SK-N-SH treated with all-trans-retinoic acid at 6 μM for 48 hours (cell line): ENCODE data around the gene NPAS3.

Experiments used
- PATZ1 ChIP-seq: fragments of 250-450 bp; sonication (Bioruptor Pico); IDR thresholded peaks from 2 replicates; pipeline ENCODE4 v1.8.0; 2020; ENCODE audit warnings: mild to moderate bottlenecking, moderate library complexity, borderline replicate concordance
- TOX ChIP-seq: fragments of 250-450 bp; sonication (Bioruptor Pico); IDR thresholded peaks from 2 replicates; pipeline ENCODE4 v1.8.0; 2021; ENCODE audit warnings: mild to moderate bottlenecking, moderate library complexity, borderline replicate concordance

DNA sequence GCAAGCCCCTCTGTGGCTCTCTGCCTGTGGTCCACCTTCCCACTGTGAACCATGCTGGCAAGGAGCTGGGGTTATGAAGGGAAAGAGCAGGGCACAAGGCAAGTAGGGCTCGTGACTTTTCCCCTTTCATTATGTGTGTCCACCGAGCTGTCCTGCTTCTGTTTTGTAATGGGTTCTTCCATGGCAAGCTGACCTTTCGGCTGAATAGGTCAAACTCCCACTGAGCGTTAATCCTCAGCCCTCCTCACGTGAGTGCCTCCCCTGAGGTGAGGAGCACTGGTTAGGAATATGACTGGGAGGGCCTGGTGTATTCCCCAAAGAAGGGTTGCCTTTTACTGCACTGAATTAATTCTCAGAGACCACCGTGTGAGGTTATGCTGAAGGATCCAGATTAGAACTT is 424.3 kb downstream of the NPAS3 start:
- TF ChIP-seq PATZ1 (CRISPR knock-in tag) (no peak), TOX (no peak)
